ENCODE data around the gene BRS3. TPM values are rescaled to one million over a fixed set of nuclear protein-coding genes. Genes with fewer than 3 reads are reported as not detected.
A peak's percentile ranks its signal among the peaks of the same experiment; 100 is the strongest.
"Not testable (repeated sequence)": the region's sequence is repeated elsewhere in the genome, so short reads cannot be mapped to it uniquely, and the experiment has no call there.

The BRS3 gene
- total RNA-seq (2014; rRNA removed; shearing (Covaris generic)) (not detected in 2 replicates), polyA plus RNA-seq (2016; fragmentation: Nextera tagmentation; extraction: Ambion mirVana) (not detected in 2 replicates)
- long read RNA-seq = 0 reads

DNA sequence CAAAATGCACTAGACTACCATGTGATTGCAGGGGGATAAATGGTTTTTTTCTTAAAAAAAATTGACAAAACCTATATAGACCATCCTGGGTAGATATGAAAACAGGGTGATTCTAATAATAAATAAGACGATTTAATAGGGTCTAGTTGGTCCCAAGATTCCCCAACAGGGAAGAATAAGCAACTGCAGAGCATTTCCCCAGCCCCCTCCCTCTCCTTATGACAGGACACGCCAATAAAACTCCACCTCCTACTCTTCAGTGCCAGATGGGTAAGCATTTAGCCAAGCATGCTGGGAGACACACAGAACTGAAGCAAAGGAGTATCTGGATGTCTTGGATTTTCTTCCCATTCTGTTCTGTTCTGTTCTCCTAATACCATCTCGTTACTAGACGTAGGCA lies at the start of gene BRS3:
Gene BRS3, plus strand, starts transcription at position 301 of the 400 bp plus-strand sequence. CDS start 168 bp downstream, outside the sequence.
- Histone ChIP-seq H3K36me3 (ENCODE audit: insufficient read depth) (no peaks in the 10 kb centered on the region), H4K20me1 (replicated peaks; ENCODE audit: insufficient read depth) (no peaks in the 10 kb centered on the region), H3K4me1 (ENCODE audit: insufficient read depth) (no peaks in the 10 kb centered on the region), H2AFZ (no peak within 1 kb of the TSS), H3K4me2 (no peak within 1 kb of the TSS), H3K27ac (ENCODE audit: low read depth) (no peak within 1 kb of the TSS), H3K4me3 (no peak within 1 kb of the TSS), H3F3A (replicated peaks; ENCODE audit: low read depth) (no peaks in the 10 kb centered on the region), H3K27me3 (ENCODE audit: insufficient read depth) (no peaks in the 10 kb centered on the region), H3K79me2 (replicated peaks; ENCODE audit: insufficient read depth) (no peaks in the 10 kb centered on the region), H3K9me2 (ENCODE audit: insufficient read depth) (no peaks in the 10 kb centered on the region)
- no peak within 1 kb of the TSS for H3K27ac Mint-ChIP-seq
- no peaks in the 10 kb centered on the region for H3K36me3 Mint-ChIP-seq (ENCODE audit: low read depth)
- no peaks in the 10 kb centered on the region for H3K27me3 Mint-ChIP-seq (ENCODE audit: insufficient read depth, low read depth, poor library complexity)
- no peaks in the 10 kb centered on the region; the same call in 2 of the 3 replicates for H3K9me3 Mint-ChIP-seq
- DNase-seq (ENCODE audit: low spot score) = no peak
- no peak for ATAC-seq
- TF ChIP-seq STAT1 (IDR thresholded peaks at IDR 0.05; ENCODE audit: unreplicated experiment) (no peak), ZNF331 (CRISPR knock-in tag; IDR thresholded peaks at IDR 0.05; ENCODE audit: low read depth) (peak; percentile 67), JUNB (IDR thresholded peaks at IDR 0.05; ENCODE audit: unreplicated experiment) (no peak)
- TF ChIP-seq, protein P1, sequence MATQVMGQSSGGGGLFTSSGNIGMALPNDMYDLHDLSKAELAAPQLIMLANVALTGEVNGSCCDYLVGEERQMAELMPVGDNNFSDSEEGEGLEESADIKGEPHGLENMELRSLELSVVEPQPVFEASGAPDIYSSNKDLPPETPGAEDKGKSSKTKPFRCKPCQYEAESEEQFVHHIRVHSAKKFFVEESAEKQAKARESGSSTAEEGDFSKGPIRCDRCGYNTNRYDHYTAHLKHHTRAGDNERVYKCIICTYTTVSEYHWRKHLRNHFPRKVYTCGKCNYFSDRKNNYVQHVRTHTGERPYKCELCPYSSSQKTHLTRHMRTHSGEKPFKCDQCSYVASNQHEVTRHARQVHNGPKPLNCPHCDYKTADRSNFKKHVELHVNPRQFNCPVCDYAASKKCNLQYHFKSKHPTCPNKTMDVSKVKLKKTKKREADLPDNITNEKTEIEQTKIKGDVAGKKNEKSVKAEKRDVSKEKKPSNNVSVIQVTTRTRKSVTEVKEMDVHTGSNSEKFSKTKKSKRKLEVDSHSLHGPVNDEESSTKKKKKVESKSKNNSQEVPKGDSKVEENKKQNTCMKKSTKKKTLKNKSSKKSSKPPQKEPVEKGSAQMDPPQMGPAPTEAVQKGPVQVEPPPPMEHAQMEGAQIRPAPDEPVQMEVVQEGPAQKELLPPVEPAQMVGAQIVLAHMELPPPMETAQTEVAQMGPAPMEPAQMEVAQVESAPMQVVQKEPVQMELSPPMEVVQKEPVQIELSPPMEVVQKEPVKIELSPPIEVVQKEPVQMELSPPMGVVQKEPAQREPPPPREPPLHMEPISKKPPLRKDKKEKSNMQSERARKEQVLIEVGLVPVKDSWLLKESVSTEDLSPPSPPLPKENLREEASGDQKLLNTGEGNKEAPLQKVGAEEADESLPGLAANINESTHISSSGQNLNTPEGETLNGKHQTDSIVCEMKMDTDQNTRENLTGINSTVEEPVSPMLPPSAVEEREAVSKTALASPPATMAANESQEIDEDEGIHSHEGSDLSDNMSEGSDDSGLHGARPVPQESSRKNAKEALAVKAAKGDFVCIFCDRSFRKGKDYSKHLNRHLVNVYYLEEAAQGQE (IDR thresholded peaks at IDR 0.05; ENCODE audit: unreplicated experiment) = no peak
- no peak within 1 kb of the TSS for H3K4me3 Mint-ChIP-seq
- peaks cover 2% of the 10 kb centered on the region; the same call in 1 of the 3 replicates for H3K4me1 Mint-ChIP-seq

DNA sequence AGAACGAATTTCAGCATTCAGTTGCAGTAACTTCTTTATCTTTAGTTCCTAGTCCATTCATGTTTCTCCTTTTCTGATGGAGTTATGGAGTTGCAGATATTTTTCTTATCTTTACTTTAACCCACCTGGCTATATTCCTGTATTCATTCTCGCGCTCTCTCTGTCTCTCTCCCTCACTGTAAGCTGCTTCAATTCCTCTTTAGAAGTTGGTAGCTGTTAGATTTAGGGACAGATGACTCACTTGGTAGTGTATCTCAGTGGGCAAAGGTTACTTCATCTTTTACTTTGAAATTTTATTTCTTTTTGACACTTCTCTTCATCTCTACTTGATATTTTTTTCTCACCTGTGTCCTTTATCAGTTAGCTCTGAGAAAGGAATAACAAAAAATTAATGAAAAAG lies 49.6 kb upstream of the BRS3 start:
- Histone ChIP-seq H3K4me3 (no peak overlapping the region), H3F3A (replicated peaks; ENCODE audit: low read depth) (no peaks in the 10 kb centered on the region), H3K27me3 (ENCODE audit: insufficient read depth) (no peaks in the 10 kb centered on the region), H3K4me2 (no peak overlapping the region), H3K36me3 (ENCODE audit: insufficient read depth) (no peaks in the 10 kb centered on the region), H2AFZ (no peak overlapping the region), H4K20me1 (replicated peaks; ENCODE audit: insufficient read depth) (no peaks in the 10 kb centered on the region), H3K27ac (ENCODE audit: low read depth) (no peak overlapping the region), H3K4me1 (ENCODE audit: insufficient read depth) (no peaks in the 10 kb centered on the region), H3K79me2 (replicated peaks; ENCODE audit: insufficient read depth) (no peaks in the 10 kb centered on the region), H3K9me2 (ENCODE audit: insufficient read depth) (no peaks in the 10 kb centered on the region)
- no peaks in the 10 kb centered on the region for H3K36me3 Mint-ChIP-seq (ENCODE audit: low read depth)
- H3K4me3 Mint-ChIP-seq = no peak overlapping the region
- H3K4me1 Mint-ChIP-seq = no peaks in the 10 kb centered on the region
- no peak overlapping the region for H3K27ac Mint-ChIP-seq
- ATAC-seq = no peak
- TF ChIP-seq, protein P1 (IDR thresholded peaks at IDR 0.05; ENCODE audit: unreplicated experiment) = no peak
- H3K27me3 Mint-ChIP-seq (ENCODE audit: insufficient read depth, low read depth, poor library complexity) = no peaks in the 10 kb centered on the region
- no peaks in the 10 kb centered on the region; the same call in 2 of the 3 replicates for H3K9me3 Mint-ChIP-seq
- no peak for DNase-seq (ENCODE audit: low spot score)

DNA sequence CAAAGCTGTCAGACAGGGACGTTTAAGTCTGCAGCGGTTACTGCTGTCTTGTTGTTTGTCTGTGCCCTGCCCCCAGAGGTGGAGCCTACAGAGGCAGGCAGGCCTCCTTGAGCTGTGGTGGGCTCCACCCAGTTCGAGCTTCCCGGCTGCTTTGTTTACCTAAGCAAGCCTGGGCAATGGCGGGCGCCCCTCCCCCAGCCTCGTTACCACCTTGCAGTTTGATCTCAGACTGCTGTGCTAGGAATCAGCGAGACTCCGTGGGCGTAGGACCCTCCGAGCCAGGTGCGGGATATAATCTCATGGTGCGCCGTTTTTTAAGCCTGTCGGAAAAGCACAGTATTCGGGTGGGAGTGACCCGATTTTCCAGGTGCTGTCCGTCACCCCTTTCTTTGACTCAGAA lies 42.1 kb upstream of the BRS3 start:
- not testable (repeated sequence) for H3K9me3 Mint-ChIP-seq; H3K36me3 ChIP-seq (ENCODE audit: insufficient read depth); H3K4me1 ChIP-seq (ENCODE audit: insufficient read depth); H4K20me1 ChIP-seq (replicated peaks; ENCODE audit: insufficient read depth); H3K9me2 ChIP-seq (ENCODE audit: insufficient read depth); ATAC-seq; H3F3A ChIP-seq (replicated peaks; ENCODE audit: low read depth); H3K27ac ChIP-seq (ENCODE audit: low read depth); H3K27me3 Mint-ChIP-seq (ENCODE audit: insufficient read depth, low read depth, poor library complexity); H3K27ac Mint-ChIP-seq; H3K4me3 ChIP-seq; H3K36me3 Mint-ChIP-seq (ENCODE audit: low read depth); H3K27me3 ChIP-seq (ENCODE audit: insufficient read depth); H3K4me2 ChIP-seq; H3K4me1 Mint-ChIP-seq; H3K4me3 Mint-ChIP-seq; H2AFZ ChIP-seq; DNase-seq (ENCODE audit: low spot score); H3K79me2 ChIP-seq (replicated peaks; ENCODE audit: insufficient read depth)
